ENCODE data around the gene TAC3. TPM values are rescaled to one million over a fixed set of nuclear protein-coding genes. Genes with fewer than 3 reads are reported as not detected.

The TAC3 gene
- total RNA-seq, 1 donor from 2014 or later: not detected

DNA sequence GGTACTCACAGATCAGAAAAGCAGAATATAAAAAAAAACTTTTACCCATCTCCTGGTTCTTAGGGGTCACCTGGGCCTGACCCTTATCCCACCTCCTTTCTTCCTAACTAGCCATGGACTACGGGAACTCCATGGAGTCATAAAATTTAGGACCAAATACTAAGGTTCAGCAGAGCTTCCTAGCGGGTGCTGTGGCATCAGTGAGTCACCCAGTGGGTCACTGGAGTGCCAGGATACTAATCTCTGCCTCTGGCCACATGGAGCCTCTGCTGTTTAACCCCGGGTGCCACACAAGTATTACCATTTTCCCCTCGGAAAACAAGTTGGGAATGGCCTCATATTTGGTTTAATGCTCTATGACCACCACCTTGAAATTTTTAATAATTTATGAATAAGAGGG lies 16.9 kb downstream of the TAC3 start:
- H3K9me3 ChIP-seq: no peaks in the 10 kb centered on the region
- no peaks in the 10 kb centered on the region for H3K27me3 ChIP-seq (ENCODE audit: low read depth)
- H3K36me3 ChIP-seq: peaks cover 47% of the 10 kb centered on the region
- DNase-seq (no peak), ATAC-seq (no peak)
- TF ChIP-seq, protein P1, sequence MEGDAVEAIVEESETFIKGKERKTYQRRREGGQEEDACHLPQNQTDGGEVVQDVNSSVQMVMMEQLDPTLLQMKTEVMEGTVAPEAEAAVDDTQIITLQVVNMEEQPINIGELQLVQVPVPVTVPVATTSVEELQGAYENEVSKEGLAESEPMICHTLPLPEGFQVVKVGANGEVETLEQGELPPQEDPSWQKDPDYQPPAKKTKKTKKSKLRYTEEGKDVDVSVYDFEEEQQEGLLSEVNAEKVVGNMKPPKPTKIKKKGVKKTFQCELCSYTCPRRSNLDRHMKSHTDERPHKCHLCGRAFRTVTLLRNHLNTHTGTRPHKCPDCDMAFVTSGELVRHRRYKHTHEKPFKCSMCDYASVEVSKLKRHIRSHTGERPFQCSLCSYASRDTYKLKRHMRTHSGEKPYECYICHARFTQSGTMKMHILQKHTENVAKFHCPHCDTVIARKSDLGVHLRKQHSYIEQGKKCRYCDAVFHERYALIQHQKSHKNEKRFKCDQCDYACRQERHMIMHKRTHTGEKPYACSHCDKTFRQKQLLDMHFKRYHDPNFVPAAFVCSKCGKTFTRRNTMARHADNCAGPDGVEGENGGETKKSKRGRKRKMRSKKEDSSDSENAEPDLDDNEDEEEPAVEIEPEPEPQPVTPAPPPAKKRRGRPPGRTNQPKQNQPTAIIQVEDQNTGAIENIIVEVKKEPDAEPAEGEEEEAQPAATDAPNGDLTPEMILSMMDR (IDR thresholded peaks at IDR 0.05): no peak
- intact Hi-C loops (cut with DNase I): no loop called here
- H3K4me1 ChIP-seq: peaks cover 17% of the 10 kb centered on the region
- H3K4me3 ChIP-seq: no peak overlapping the region
- H3K27ac ChIP-seq: no peak overlapping the region

DNA sequence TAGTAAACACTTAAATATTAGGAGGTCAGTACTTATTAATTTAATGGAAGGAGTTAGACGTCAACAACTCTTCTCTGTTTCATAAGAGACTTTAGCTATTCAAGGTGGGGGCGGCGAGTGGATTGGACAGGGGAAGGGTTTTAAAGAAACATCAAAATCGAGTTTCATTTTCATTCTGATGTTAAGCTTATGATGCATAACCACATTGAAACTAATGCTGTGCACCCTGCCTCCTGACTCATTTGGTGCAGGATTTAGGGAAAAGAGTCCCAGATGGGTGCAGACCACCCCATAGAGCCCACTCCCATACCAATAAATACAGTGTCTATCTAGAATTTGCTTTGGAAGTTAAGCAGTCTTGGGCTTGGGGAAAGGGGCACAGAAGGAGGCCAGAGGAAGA lies 17.3 kb downstream of the TAC3 start:
- H3K27me3 ChIP-seq (ENCODE audit: low read depth): no peaks in the 10 kb centered on the region
- DNase-seq (no peak), ATAC-seq (no peak)
- intact Hi-C loops (cut with DNase I): no loop called here
- H3K9me3 ChIP-seq: no peaks in the 10 kb centered on the region
- H3K4me1 ChIP-seq: peaks cover 17% of the 10 kb centered on the region
- H3K4me3 ChIP-seq: no peak overlapping the region
- TF ChIP-seq, protein P1 (IDR thresholded peaks at IDR 0.05): no peak
- H3K27ac ChIP-seq: no peak overlapping the region
- peaks cover 42% of the 10 kb centered on the region for H3K36me3 ChIP-seq

DNA sequence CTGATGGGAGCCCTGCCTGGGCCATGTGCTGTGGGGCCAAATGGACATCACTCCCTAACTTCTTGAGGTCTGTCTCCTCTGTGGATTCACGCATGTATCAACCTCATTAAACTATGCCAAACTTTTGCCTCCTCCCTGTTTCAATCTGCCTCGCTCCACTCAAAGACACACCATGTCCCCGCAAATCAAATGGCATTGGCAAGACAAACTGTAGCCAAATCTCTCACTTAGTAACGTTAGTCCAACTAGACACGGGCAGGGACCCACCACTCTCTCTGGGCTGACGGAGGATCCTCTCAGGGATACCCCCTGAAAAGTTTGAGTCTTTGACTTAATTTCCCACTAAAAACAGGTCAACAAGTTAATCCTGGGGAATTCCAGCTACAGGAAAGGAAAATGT lies 18.0 kb downstream of the TAC3 start:
- intact Hi-C loops (cut with DNase I): no loop called here
- DNase-seq (no peak), ATAC-seq (no peak)
- TF ChIP-seq, protein P1 (IDR thresholded peaks at IDR 0.05): no peak
- Histone ChIP-seq H3K4me3 (no peak overlapping the region), H3K27ac (no peak overlapping the region), H3K36me3 (peaks cover 36% of the 10 kb centered on the region), H3K27me3 (ENCODE audit: low read depth) (no peaks in the 10 kb centered on the region), H3K4me1 (peaks cover 17% of the 10 kb centered on the region), H3K9me3 (no peaks in the 10 kb centered on the region)

DNA sequence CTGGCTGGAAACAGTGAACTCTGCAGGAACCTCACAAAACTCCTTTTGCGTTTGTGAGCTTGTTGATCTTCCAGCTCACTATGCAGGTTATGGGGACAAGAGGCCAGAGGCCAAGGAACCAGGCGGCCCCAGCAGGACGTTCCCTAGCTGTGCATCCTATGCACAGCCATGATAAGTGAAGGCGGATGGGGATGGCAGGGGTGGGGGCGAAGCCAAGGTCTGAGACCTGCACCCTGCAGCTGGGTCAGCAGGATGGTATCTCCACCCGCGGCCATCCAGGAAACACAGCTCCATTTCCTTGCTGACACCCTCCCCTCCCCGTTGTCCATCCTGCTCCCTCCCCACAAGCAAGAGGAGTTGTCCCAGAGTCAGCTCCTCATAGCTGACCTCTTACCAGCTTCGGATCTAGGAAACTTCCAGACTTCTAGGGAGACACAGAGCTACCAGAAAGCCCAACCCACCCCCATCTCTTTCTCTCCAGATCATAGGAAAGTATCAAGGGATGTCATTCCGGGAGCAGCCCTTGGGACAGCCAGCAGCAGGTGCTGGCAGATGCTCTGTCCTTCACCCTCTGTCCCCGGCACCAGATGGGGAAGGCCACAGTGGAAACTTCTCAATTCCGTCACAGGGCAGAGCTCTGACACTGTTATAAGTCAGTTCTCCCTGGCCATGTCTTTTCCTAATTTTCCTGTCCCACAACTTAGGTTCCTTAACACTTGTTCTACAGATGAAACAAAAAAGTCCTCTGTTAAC lies 19.4 kb downstream of the TAC3 start:
- H3K4me3 ChIP-seq: no peak overlapping the region
- no peaks in the 10 kb centered on the region for H3K27me3 ChIP-seq (ENCODE audit: low read depth)
- ATAC-seq: no peak
- peaks cover 23% of the 10 kb centered on the region for H3K4me1 ChIP-seq
- TF ChIP-seq, protein P1 (IDR thresholded peaks at IDR 0.05): no peak
- peaks cover 22% of the 10 kb centered on the region for H3K36me3 ChIP-seq
- DNase-seq: no peak
- no peaks in the 10 kb centered on the region for H3K9me3 ChIP-seq
- no peak overlapping the region for H3K27ac ChIP-seq
- intact Hi-C loops (cut with DNase I): no loop called here

DNA sequence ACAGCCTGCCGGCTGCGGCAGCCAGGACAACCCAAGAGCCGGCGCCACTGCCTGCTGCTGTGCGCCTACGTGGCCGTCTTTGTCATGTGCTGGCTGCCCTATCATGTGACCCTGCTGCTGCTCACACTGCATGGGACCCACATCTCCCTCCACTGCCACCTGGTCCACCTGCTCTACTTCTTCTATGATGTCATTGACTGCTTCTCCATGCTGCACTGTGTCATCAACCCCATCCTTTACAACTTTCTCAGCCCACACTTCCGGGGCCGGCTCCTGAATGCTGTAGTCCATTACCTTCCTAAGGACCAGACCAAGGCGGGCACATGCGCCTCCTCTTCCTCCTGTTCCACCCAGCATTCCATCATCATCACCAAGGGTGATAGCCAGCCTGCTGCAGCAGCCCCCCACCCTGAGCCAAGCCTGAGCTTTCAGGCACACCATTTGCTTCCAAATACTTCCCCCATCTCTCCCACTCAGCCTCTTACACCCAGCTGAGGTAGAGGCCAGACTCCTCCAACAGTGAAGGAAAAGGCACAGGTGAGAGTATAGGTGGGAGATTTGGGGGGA lies 20.3 kb downstream of the TAC3 start:
- Histone ChIP-seq H3K27me3 (ENCODE audit: low read depth) (no peaks in the 10 kb centered on the region), H3K4me3 (no peak overlapping the region), H3K36me3 (peaks cover 17% of the 10 kb centered on the region), H3K27ac (no peak overlapping the region), H3K9me3 (no peaks in the 10 kb centered on the region), H3K4me1 (peaks cover 24% of the 10 kb centered on the region)
- DNase-seq (no peak), ATAC-seq (no peak)
- TF ChIP-seq, protein P1 (IDR thresholded peaks at IDR 0.05): no peak
- intact Hi-C loops (cut with DNase I): no loop called here

Measured in lower lobe of right lung (tissue), 2 donors.